Endothelial cell of umbilical vein (primary cell): ENCODE data around the gene PPP1R13L.

ENCODE experiments used
- EZH2 ChIP-seq: IDR thresholded peaks from 2 replicates; pipeline ENCODE4 v1.6.1; 2012; ENCODE audit warnings: borderline replicate concordance, low read depth, mild to moderate bottlenecking, moderate library complexity, low read length, inconsistent platforms; ENCODE audit not compliant: severe bottlenecking
- GATA2 ChIP-seq: IDR thresholded peaks from 2 replicates; pipeline ENCODE4 v1.7.0; 2011; ENCODE audit warnings: low read depth, mild to moderate bottlenecking, moderate library complexity, mixed read lengths, low read length; ENCODE audit not compliant: insufficient read length, insufficient read depth
- JUN ChIP-seq: IDR thresholded peaks from 2 replicates; pipeline ENCODE4 v1.6.1; 2011; ENCODE audit warnings: borderline replicate concordance, low read depth; ENCODE audit not compliant: insufficient read length, insufficient read depth
- MYC ChIP-seq: IDR thresholded peaks from one replicate; pipeline ENCODE4 v1.6.1; 2011; ENCODE audit warnings: mild to moderate bottlenecking, low read depth, low read length
- POLR2A ChIP-seq: IDR thresholded peaks from 2 replicates; pipeline ENCODE4 v1.6.1; 2012; ENCODE audit warnings: low read depth, mild to moderate bottlenecking, control low read depth, low read length
- POLR2AphosphoS5 ChIP-seq: IDR thresholded peaks from 2 replicates; pipeline ENCODE4 v1.6.1; 2012; ENCODE audit warnings: low read depth, mild to moderate bottlenecking, control low read depth, low read length, moderate library complexity; ENCODE audit not compliant: insufficient read depth
- TF ChIP-seq, protein P1 (sequence below), 2 donors: IDR thresholded peaks; 1 replicate in 1 of 2; 2 replicates in 1 of 2; pipeline ENCODE4 v1.5.1; 2011; ENCODE audit warnings: low read length in 2 of 2, mild to moderate bottlenecking in 2 of 2, moderate library complexity in 2 of 2, control low read depth in 1 of 2, inconsistent platforms in 1 of 2, low read depth in 1 of 2; ENCODE audit not compliant: insufficient read depth in 1 of 2; ENCODE audit errors: extremely low read depth in 1 of 2
- TF ChIP-seq, protein P2 (sequence below): IDR thresholded peaks from 2 replicates; pipeline ENCODE4 v1.6.1; 2011; ENCODE audit not compliant: insufficient read depth, insufficient read length

DNA sequence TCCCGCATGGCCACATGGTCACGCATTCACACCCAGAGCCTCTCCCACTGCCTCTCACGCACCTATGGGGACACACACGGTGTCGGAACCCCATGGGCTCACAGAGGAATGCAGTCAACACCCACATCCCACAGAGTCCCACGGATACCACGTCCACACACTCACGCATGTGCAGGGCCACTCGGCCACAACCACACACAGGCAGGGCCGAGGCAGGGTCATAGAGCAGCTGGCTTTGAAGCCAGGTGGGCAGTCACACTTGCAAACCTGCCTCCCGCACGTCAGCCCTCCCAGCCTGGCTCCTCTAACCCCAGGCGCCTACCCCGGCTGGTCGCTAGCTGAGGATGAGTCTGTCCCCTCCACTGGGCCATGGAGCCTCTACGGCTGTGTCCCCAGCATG lies 42.6 kb downstream of the PPP1R13L start:
- TF ChIP-seq EZH2: no peak
- TF ChIP-seq, protein P1, sequence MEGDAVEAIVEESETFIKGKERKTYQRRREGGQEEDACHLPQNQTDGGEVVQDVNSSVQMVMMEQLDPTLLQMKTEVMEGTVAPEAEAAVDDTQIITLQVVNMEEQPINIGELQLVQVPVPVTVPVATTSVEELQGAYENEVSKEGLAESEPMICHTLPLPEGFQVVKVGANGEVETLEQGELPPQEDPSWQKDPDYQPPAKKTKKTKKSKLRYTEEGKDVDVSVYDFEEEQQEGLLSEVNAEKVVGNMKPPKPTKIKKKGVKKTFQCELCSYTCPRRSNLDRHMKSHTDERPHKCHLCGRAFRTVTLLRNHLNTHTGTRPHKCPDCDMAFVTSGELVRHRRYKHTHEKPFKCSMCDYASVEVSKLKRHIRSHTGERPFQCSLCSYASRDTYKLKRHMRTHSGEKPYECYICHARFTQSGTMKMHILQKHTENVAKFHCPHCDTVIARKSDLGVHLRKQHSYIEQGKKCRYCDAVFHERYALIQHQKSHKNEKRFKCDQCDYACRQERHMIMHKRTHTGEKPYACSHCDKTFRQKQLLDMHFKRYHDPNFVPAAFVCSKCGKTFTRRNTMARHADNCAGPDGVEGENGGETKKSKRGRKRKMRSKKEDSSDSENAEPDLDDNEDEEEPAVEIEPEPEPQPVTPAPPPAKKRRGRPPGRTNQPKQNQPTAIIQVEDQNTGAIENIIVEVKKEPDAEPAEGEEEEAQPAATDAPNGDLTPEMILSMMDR (IDR thresholded peaks at IDR 0.05; ENCODE audit: extremely low read depth in 1 of 2, insufficient read depth in 1 of 2, low read depth in 1 of 2, low read length in 2 of 2): no peak
- no peak for TF ChIP-seq POLR2A
- no peak for TF ChIP-seq POLR2AphosphoS5
- TF ChIP-seq, protein P2, sequence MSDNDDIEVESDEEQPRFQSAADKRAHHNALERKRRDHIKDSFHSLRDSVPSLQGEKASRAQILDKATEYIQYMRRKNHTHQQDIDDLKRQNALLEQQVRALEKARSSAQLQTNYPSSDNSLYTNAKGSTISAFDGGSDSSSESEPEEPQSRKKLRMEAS: no peak
- no peak for TF ChIP-seq MYC
- TF ChIP-seq JUN: no peak
- no peak for TF ChIP-seq GATA2
